ENCODE measurements around the gene GJA3. TPM values are rescaled to one million over a fixed set of nuclear protein-coding genes. Genes with fewer than 3 reads are reported as not detected.

Gene GJA3
- total RNA-seq, 3 donors from 2014 or later = 0.29 TPM; not detected in 2

DNA sequence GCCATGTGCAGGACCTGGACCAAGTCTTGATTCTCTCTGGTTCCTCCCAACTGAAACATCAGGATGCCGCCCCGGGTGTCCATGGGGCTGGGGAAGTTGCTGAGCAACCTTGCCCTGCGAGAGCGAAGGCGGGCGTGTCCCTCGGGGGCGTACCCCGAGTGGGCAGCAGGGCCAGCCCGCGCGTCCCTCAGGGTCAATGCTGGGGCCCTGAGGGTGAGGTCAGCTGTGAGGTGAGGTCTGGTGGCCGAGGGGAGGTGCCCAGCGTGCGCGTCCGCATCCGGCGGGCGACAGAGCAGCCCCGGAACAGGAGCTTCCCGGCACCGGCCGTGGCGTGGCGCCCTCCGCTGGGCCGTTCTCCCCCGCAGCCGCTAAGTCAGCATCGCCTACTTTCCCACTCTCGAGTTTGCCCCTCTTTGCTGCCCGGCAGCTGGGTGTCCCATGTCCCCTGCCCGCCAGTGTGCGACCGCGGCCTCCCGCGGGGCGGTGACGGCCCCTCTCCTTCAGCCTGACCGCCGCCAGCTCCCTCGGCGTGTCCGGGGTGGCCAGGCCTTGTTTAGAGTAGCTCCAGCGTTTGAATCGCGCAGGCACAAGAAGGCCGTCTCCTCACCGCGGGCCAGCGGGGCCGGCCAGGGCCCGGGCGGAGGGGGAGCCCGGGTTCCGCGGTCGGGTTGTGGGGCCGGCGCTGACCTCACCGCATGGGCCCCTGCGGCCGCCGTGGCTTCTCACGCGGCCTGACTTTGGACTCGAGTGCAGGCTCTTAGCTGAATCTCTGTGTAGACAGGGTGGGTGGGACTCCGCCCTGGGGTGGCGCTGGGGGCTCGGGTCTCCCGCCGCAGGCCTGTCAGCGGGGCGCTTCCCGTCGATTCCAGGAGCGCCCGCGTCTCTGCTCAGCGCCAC is 33.0 kb downstream of the GJA3 start:
- Histone ChIP-seq H3K4me3 (peak overlapping the region; percentile 54 to 78 (median 57)), H3K27me3 (no peaks in the 10 kb centered on the region), H3K9me3 (no peaks in the 10 kb centered on the region), H3K36me3 (no peaks in the 10 kb centered on the region), H3K4me1 (no peaks in the 10 kb centered on the region), H3K27ac (peak overlapping the region; percentile 83 to 88)
- DNase-seq (ENCODE audit: low spot score in 2 of 2) = peak; percentile 25 to 60
- TF ChIP-seq, protein P1, sequence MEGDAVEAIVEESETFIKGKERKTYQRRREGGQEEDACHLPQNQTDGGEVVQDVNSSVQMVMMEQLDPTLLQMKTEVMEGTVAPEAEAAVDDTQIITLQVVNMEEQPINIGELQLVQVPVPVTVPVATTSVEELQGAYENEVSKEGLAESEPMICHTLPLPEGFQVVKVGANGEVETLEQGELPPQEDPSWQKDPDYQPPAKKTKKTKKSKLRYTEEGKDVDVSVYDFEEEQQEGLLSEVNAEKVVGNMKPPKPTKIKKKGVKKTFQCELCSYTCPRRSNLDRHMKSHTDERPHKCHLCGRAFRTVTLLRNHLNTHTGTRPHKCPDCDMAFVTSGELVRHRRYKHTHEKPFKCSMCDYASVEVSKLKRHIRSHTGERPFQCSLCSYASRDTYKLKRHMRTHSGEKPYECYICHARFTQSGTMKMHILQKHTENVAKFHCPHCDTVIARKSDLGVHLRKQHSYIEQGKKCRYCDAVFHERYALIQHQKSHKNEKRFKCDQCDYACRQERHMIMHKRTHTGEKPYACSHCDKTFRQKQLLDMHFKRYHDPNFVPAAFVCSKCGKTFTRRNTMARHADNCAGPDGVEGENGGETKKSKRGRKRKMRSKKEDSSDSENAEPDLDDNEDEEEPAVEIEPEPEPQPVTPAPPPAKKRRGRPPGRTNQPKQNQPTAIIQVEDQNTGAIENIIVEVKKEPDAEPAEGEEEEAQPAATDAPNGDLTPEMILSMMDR (IDR thresholded peaks at IDR 0.05) = no peak
- TF ChIP-seq POLR2A (IDR thresholded peaks at IDR 0.05) (no peak), POLR2AphosphoS5 (IDR thresholded peaks at IDR 0.05) (no peak)
- intact Hi-C loops (cut with DNase I; ENCODE audit: low total_unique reads) = no loop called here

DNA sequence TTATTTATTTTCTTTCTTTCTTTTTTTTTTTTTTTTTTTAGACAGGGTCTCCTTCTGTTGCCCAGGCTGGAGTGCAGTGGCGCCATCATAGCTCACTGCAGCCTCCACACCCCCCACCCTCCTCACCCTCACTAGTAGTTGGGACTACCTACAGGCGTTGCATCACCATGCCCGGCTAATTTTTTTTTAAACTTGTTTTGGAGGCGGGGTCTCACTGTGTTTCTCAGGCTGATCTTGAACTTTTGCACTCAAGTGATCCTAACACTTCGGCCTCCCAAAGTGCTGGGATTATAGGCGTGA is 33.6 kb downstream of the GJA3 start:
- H3K4me3 ChIP-seq = peak overlapping the region; percentile 54 to 78 (median 57)
- no peaks in the 10 kb centered on the region for H3K4me1 ChIP-seq
- no peak for TF ChIP-seq POLR2AphosphoS5 (IDR thresholded peaks at IDR 0.05)
- TF ChIP-seq POLR2A (IDR thresholded peaks at IDR 0.05) = no peak
- TF ChIP-seq, protein P1 (IDR thresholded peaks at IDR 0.05) = no peak
- peak overlapping the region; percentile 83 to 88 for H3K27ac ChIP-seq
- intact Hi-C loops (cut with DNase I; ENCODE audit: low total_unique reads) = no loop called here
- H3K9me3 ChIP-seq = no peaks in the 10 kb centered on the region
- no peak for DNase-seq (ENCODE audit: low spot score in 2 of 2)
- H3K27me3 ChIP-seq = no peaks in the 10 kb centered on the region
- no peaks in the 10 kb centered on the region for H3K36me3 ChIP-seq

DNA sequence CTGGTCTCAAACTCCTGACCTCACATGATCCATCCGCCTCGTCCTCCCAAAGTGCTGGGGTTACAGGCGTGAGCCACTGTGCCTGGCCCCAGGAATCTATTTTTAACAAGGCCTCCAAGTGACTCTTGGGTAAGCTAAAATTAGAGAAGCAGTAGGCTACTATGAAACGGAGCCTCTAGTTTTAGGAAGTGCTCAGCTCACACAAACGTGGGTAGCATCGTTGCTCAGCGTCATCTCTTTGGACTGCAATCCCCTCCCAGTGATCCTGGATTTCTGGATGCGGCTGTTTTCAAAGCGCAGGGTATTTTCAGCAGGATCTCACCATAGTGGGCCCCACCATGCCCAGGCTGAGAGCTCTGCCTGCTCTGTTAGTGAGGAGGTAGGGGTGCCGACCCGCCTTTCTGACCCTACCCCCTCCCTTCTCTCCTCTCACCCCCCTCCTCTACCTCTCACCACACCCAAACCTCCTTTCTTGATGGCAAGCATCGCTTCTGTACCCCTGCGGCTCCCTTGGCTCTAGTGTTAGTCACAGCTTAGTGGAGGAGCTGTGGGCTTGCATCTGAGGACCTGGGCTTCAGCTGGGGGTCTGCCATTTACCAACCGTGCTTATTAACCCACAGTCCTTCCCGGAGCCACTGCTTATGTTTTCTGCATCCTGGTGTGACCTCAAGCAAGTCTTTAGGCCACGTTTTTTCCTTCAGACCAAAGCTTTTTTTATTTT is 34.2 kb downstream of the GJA3 start:
- H3K27ac ChIP-seq = no peak overlapping the region
- TF ChIP-seq, protein P1 (IDR thresholded peaks at IDR 0.05) = no peak
- no peak for TF ChIP-seq POLR2AphosphoS5 (IDR thresholded peaks at IDR 0.05)
- TF ChIP-seq POLR2A (IDR thresholded peaks at IDR 0.05) = no peak
- no peak overlapping the region for H3K4me3 ChIP-seq
- H3K27me3 ChIP-seq = no peaks in the 10 kb centered on the region
- H3K9me3 ChIP-seq = no peaks in the 10 kb centered on the region
- intact Hi-C loops (cut with DNase I; ENCODE audit: low total_unique reads) = no loop called here
- H3K4me1 ChIP-seq = no peaks in the 10 kb centered on the region
- DNase-seq (ENCODE audit: low spot score in 2 of 2) = no peak
- H3K36me3 ChIP-seq = no peaks in the 10 kb centered on the region

DNA sequence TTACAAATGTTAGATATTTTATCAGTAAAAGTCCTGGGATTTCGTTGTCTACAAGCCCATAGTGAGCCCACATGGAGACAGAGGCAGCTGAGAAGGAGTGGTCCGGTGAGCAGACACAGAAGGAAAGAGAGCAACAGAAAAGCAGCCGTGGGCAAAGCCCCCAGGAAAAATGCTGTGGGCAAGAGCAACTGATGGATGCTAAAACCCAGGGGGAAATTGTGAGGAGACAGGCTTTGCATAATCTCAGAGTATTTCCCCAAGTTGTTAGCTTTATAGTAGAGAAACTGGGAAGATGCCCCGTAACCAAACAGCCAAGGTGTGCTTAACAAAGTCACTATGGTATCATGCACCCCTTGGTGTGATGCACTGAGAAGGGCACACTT is 35.1 kb downstream of the GJA3 start:
- TF ChIP-seq POLR2A (IDR thresholded peaks at IDR 0.05) (no peak), POLR2AphosphoS5 (IDR thresholded peaks at IDR 0.05) (no peak)
- TF ChIP-seq, protein P1 (IDR thresholded peaks at IDR 0.05) = no peak
- H3K27ac ChIP-seq = no peak overlapping the region
- no peaks in the 10 kb centered on the region for H3K9me3 ChIP-seq
- no peaks in the 10 kb centered on the region for H3K4me1 ChIP-seq
- H3K4me3 ChIP-seq = no peak overlapping the region
- no peaks in the 10 kb centered on the region for H3K36me3 ChIP-seq
- no peaks in the 10 kb centered on the region for H3K27me3 ChIP-seq
- intact Hi-C loops (cut with DNase I; ENCODE audit: low total_unique reads) = no loop called here
- DNase-seq (ENCODE audit: low spot score in 2 of 2) = no peak
